H1 (cell line): ENCODE results near the gene ZMYND12. TPM values are rescaled to one million over a fixed set of nuclear protein-coding genes. Genes with fewer than 3 reads are reported as not detected.

Experiments
- CTCF ChIA-PET: fragments of 300-600 bp; sonication (Branson Sonifier 250); formaldehyde crosslinking; loops from one replicate; lab custom pipeline; 2021; ENCODE audit not compliant: partially characterized antibody; lab: Charles Lee
- POLR2A ChIA-PET: fragments of 300-600 bp; sonication (Branson Sonifier 250); formaldehyde crosslinking; loops from one replicate; lab custom pipeline; 2021; ENCODE audit warnings: inconsistent platforms; ENCODE audit not compliant: partially characterized antibody; lab: Charles Lee
- DNase-seq, 2 experiments: peaks; one replicate each; pipeline versions ENCODE4 v3.0.0 to v3.0.0-alpha.2; 2010 to 2022; ENCODE audit warnings: low spot score in 2 of 2, low read depth in 1 of 2, mixed read lengths in 1 of 2
- FAIRE-seq: peaks from 2 replicates; lab custom pipeline; 2011; peaks lifted over from hg19 to GRCh38; lab: Jason Lieb, UNC
- H2AFZ ChIP-seq: 2 replicates; pipeline ENCODE4 v1.8.1; 2012; ENCODE audit warnings: low read length, inconsistent platforms
- H2AK5ac ChIP-seq: 2 replicates; pipeline ENCODE4 v1.6.1; 2013; ENCODE audit warnings: low read depth, low read length
- H2BK120ac ChIP-seq: replicated peaks from 2 replicates; pipeline ENCODE3; 2013; ENCODE audit warnings: low read depth, low read length, inconsistent platforms
- H2BK12ac ChIP-seq: 2 replicates; pipeline ENCODE4 v1.6.1; 2013; ENCODE audit warnings: low read depth, low read length
- H2BK15ac ChIP-seq: 2 replicates; pipeline ENCODE4 v1.6.1; 2013; ENCODE audit warnings: low read length
- H2BK20ac ChIP-seq: 2 replicates; pipeline ENCODE4 v1.6.1; 2013; ENCODE audit warnings: low read length
- H2BK5ac ChIP-seq: 2 replicates; pipeline ENCODE4 v1.6.1; 2013; ENCODE audit warnings: low read depth, low read length
- H3K14ac ChIP-seq: 2 replicates; pipeline ENCODE4 v1.6.1; 2013; ENCODE audit warnings: inconsistent platforms; ENCODE audit not compliant: insufficient read length
- H3K18ac ChIP-seq: 2 replicates; pipeline ENCODE4 v1.6.1; 2013; ENCODE audit warnings: low read length; ENCODE audit errors: extremely low read depth
- H3K23ac ChIP-seq: 2 replicates; pipeline ENCODE4 v1.6.1; 2013; ENCODE audit warnings: inconsistent platforms; ENCODE audit not compliant: insufficient read length
- H3K23me2 ChIP-seq: 2 replicates; pipeline ENCODE4 v1.6.1; 2013; ENCODE audit warnings: low read depth, low read length
- H3K27ac ChIP-seq: 2 replicates; pipeline ENCODE4 v1.6.1; 2011; ENCODE audit warnings: low read depth, low read length, inconsistent platforms
- H3K27me3 ChIP-seq, 4 experiments: replicated peaks in 1 of 4; 1 replicate in 1 of 4; 2 replicates in 3 of 4; pipeline versions ENCODE4 v1.6.1 to v1.8.1; 2011 to 2013; ENCODE audit warnings: low read length in 3 of 4, mild to moderate bottlenecking in 3 of 4, inconsistent platforms in 2 of 4, mixed read lengths in 2 of 4, moderate library complexity in 1 of 4; ENCODE audit not compliant: control insufficient read depth in 3 of 4, insufficient read depth in 3 of 4; ENCODE audit errors: extremely low read depth in 1 of 4
- H3K36me3 ChIP-seq, 4 experiments: 2 replicates each; pipeline versions ENCODE4 v1.6.1 to v1.8.1; 2011 to 2013; ENCODE audit warnings: mild to moderate bottlenecking in 4 of 4, low read length in 3 of 4, moderate library complexity in 2 of 4, control low read depth in 1 of 4, inconsistent platforms in 1 of 4; ENCODE audit not compliant: insufficient read depth in 4 of 4, control insufficient read depth in 2 of 4
- H3K4ac ChIP-seq: replicated peaks from 2 replicates; pipeline ENCODE3; 2013; ENCODE audit warnings: low read length, low read depth, mixed read lengths, inconsistent platforms; ENCODE audit not compliant: insufficient read length
- H3K4me1 ChIP-seq, 4 experiments: replicated peaks in 1 of 4; 1 replicate in 1 of 4; 2 replicates in 3 of 4; pipeline versions ENCODE4 v1.6.1 to v1.8.1; 2011 to 2013; ENCODE audit warnings: low read length in 3 of 4, inconsistent platforms in 2 of 4, mixed read lengths in 1 of 4; ENCODE audit not compliant: insufficient read depth in 4 of 4, control insufficient read depth in 3 of 4
- H3K4me2 ChIP-seq, 2 experiments: 2 replicates each; pipeline versions ENCODE4 v1.6.1 to v1.8.1; 2011 to 2013; ENCODE audit warnings: low read depth in 2 of 2, low read length in 2 of 2, control low read depth in 1 of 2, inconsistent platforms in 1 of 2, mild to moderate bottlenecking in 1 of 2; ENCODE audit not compliant: insufficient read depth in 1 of 2
- H3K4me3 ChIP-seq, 4 experiments: fragments of 200-600, 300-600 bp in 1 of 4; sonication (generic), shearing (Covaris generic), sonication (Bioruptor Twin) in 1 of 4; 2 replicates each; pipeline versions ENCODE4 v1.5.1 to v1.8.1; 2011 to 2016; ENCODE audit warnings: low read length in 4 of 4, low read depth in 3 of 4, control low read depth in 2 of 4, inconsistent platforms in 2 of 4, mild to moderate bottlenecking in 2 of 4, mixed read lengths in 1 of 4, moderate library complexity in 1 of 4; ENCODE audit not compliant: insufficient read depth in 2 of 4; ENCODE audit errors: extremely low read depth in 1 of 4
- H3K56ac ChIP-seq: replicated peaks from 2 replicates; pipeline ENCODE3; 2013; ENCODE audit warnings: low read depth, mild to moderate bottlenecking, mixed read lengths, low read length, inconsistent platforms; ENCODE audit not compliant: insufficient read length
- H3K79me1 ChIP-seq: 2 replicates; pipeline ENCODE4 v1.6.1; 2013; ENCODE audit warnings: low read depth, low read length, control low read depth
- H3K79me2 ChIP-seq, 2 experiments: 2 replicates each; pipeline versions ENCODE4 v1.6.1 to v1.8.1; 2012 to 2013; ENCODE audit warnings: low read length in 2 of 2, mild to moderate bottlenecking in 2 of 2, inconsistent platforms in 1 of 2; ENCODE audit not compliant: insufficient read depth in 2 of 2, control insufficient read depth in 1 of 2
- H3K9ac ChIP-seq, 4 experiments: replicated peaks in 1 of 4; 1 replicate in 1 of 4; 2 replicates in 3 of 4; pipeline versions ENCODE4 v1.6.1 to v1.8.1; 2011 to 2013; ENCODE audit warnings: low read depth in 3 of 4, low read length in 3 of 4, control low read depth in 2 of 4, mild to moderate bottlenecking in 2 of 4, moderate library complexity in 2 of 4, inconsistent platforms in 1 of 4; ENCODE audit errors: extremely low read depth in 1 of 4
- H3K9me3 ChIP-seq, 2 experiments: 2 replicates each; pipeline versions ENCODE4 v1.6.1 to v1.8.1; 2012 to 2013; ENCODE audit warnings: mild to moderate bottlenecking in 2 of 2, moderate library complexity in 2 of 2, control low read depth in 1 of 2, inconsistent platforms in 1 of 2, low read depth in 1 of 2, low read length in 1 of 2, mixed read lengths in 1 of 2; ENCODE audit not compliant: insufficient read depth in 2 of 2
- H4K20me1 ChIP-seq, 2 experiments: replicated peaks in 1 of 2; 2 replicates each; pipeline versions ENCODE3 to v1.8.1; 2011 to 2013; ENCODE audit warnings: inconsistent platforms in 2 of 2, low read length in 2 of 2, mild to moderate bottlenecking in 1 of 2; ENCODE audit not compliant: insufficient read depth in 2 of 2, control insufficient read depth in 1 of 2
- H4K5ac ChIP-seq: 2 replicates; pipeline ENCODE4 v1.6.1; 2013; ENCODE audit warnings: low read length, low read depth, mixed read lengths, inconsistent platforms; ENCODE audit not compliant: insufficient read length
- H4K8ac ChIP-seq: 2 replicates; pipeline ENCODE4 v1.8.0; 2013; ENCODE audit warnings: mild to moderate bottlenecking, moderate library complexity, low read length, inconsistent platforms; ENCODE audit not compliant: insufficient read depth; ENCODE audit errors: extremely low read depth
- H4K91ac ChIP-seq: replicated peaks from 2 replicates; pipeline ENCODE3; 2013; ENCODE audit warnings: low read length, mixed read lengths, inconsistent platforms; ENCODE audit not compliant: insufficient read length
- CHD2 ChIP-seq: IDR thresholded peaks from 2 replicates; pipeline ENCODE4 v1.6.1; 2012; ENCODE audit warnings: low read length, improper control_type of control experiment
- CREB1 ChIP-seq: IDR thresholded peaks from 2 replicates; pipeline ENCODE4 v1.6.1; 2012; ENCODE audit warnings: inconsistent platforms
- E2F6 ChIP-seq: IDR thresholded peaks from 2 replicates; pipeline ENCODE4 v1.6.1; 2012; ENCODE audit warnings: inconsistent platforms
- EP300 ChIP-seq, 2 experiments: IDR thresholded peaks; 1 replicate in 1 of 2; 2 replicates in 1 of 2; pipeline ENCODE4 v1.6.1; 2011 to 2012; ENCODE audit warnings: low read depth in 2 of 2, low read length in 2 of 2, mild to moderate bottlenecking in 2 of 2, borderline replicate concordance in 1 of 2, inconsistent platforms in 1 of 2, moderate library complexity in 1 of 2
- JUN ChIP-seq: IDR thresholded peaks from 2 replicates; pipeline ENCODE4 v1.6.1; 2011; ENCODE audit warnings: low read depth, mild to moderate bottlenecking, improper control_type of control experiment, low read length
- KDM1A ChIP-seq: fragments of 200-600, 300-600 bp; sonication (generic); IDR thresholded peaks from 2 replicates; pipeline ENCODE4 v1.7.1; 2016; ENCODE audit warnings: mild to moderate bottlenecking, low read length, borderline replicate concordance
- MAFK ChIP-seq: IDR thresholded peaks from 2 replicates; pipeline ENCODE4 v1.6.1; 2012; ENCODE audit warnings: low read depth, mild to moderate bottlenecking, improper control_type of control experiment, low read length
- MAX ChIP-seq: IDR thresholded peaks from 2 replicates; pipeline ENCODE4 v1.6.1; 2012; ENCODE audit warnings: inconsistent platforms
- POLR2AphosphoS5 ChIP-seq: IDR thresholded peaks from 2 replicates; pipeline ENCODE4 v1.6.1; 2011; ENCODE audit warnings: low read depth, low read length
- WGBS, 2 experiments: shearing (Covaris generic) in 1 of 2; methylation state at CpG; one replicate each; pipeline versions ENCODE4 v1.1.6 to v1.1.7; 2013 to 2015; ENCODE audit warnings: low lambda C conversion rate in 2 of 2, mixed read lengths in 2 of 2, inconsistent platforms in 1 of 2, low coverage in 1 of 2, missing lambda C conversion rate in 1 of 2; ENCODE audit not compliant: insufficient replicate concordance in 2 of 2, insufficient coverage in 1 of 2, insufficient read length in 1 of 2; ENCODE audit errors: extremely low coverage in 1 of 2, missing lambda C conversion rate in 1 of 2; 5-methylcytosine and 5-hydroxymethylcytosine counted together
- polyA plus RNA-seq, 7 experiments: library from polyadenylated mRNA; depleted of rRNA in 3 of 7; stranded (reverse) in 5 of 7; unstranded in 2 of 7; fragments of >200 nt in 5 of 7; fragments of 200-250 nt in 2 of 7; gene quantifications; 1 replicate in 5 of 7; 2 replicates in 1 of 7; 4 replicates in 1 of 7; pipeline versions ENCODE4 v1.2.1 to v1.2.3, GENCODE V29; 2011 to 2013; ENCODE audit warnings: missing spikeins in 2 of 7, mixed read lengths in 2 of 7
- total RNA-seq: library from RNA; stranded (reverse); fragmentation: NEBNext Ultra II Directional; extraction: Animal tissue kit (Norgen Biotek cat#: 25700); gene quantifications from 2 replicates; pipeline ENCODE4 v1.2.1, GENCODE V29; 2021

ZMYND12 gene
- total and polyA plus RNA-seq, 2 of the 8 experiments (the other 6 are each of a cell fraction or from before 2014, with no cell fraction given): 0.62 TPM; not detected in 1

GRCh38 chr1:42461196-42461595 lies 5.4 kb upstream of the ZMYND12 start:
- CTCF ChIA-PET: no interaction called here

More at GRCh38 chr1:42461196-42461595, 5.4 kb upstream of the ZMYND12 start:
- no peak overlapping the region for H2BK15ac ChIP-seq
- H3K18ac ChIP-seq: no peak overlapping the region
- H3K56ac ChIP-seq: no peak overlapping the region
- peaks cover 14% of the 10 kb centered on the region for H3K23me2 ChIP-seq
- H2AFZ ChIP-seq: no peak overlapping the region
- no peak overlapping the region for H3K27ac ChIP-seq
- H3K9ac ChIP-seq: no peak overlapping the region
- POLR2A ChIA-PET: interaction anchor here (0.6 kb wide), 1 partner anchor 124 kb away, joined by 3 read pairs; no protein-coding TSS in a partner anchor
- DNase-seq: no peak
- H3K4ac ChIP-seq: no peak overlapping the region
- no peak overlapping the region for H3K23ac ChIP-seq
- H3K9me3 ChIP-seq: no peaks in the 10 kb centered on the region
- peaks cover 0 to 20% (median 4%) of the 10 kb centered on the region in 4 experiments; a peak in 2 of 8 replicates for H3K36me3 ChIP-seq
- H4K91ac ChIP-seq: no peak overlapping the region
- no peaks in the 10 kb centered on the region for H3K27me3 ChIP-seq
- no peak overlapping the region for H2BK120ac ChIP-seq
- H3K4me2 ChIP-seq: no peak overlapping the region
- H3K79me2 ChIP-seq: no peaks in the 10 kb centered on the region
- no peak overlapping the region for H4K5ac ChIP-seq
- no CpG with 5 or more reads among the region's 2 CpGs for WGBS, 2 experiments
- H3K4me3 ChIP-seq: no peak overlapping the region
- FAIRE-seq: no peak
- no peaks in the 10 kb centered on the region for H3K79me1 ChIP-seq
- H2BK12ac ChIP-seq: no peak overlapping the region
- H3K14ac ChIP-seq: no peak overlapping the region
- no peak overlapping the region for H2AK5ac ChIP-seq
- TF ChIP-seq EP300 (IDR thresholded peaks at IDR 0.05; ENCODE audit: borderline replicate concordance in 1 of 2, low read depth in 2 of 2, low read length in 2 of 2) (no peak), CREB1 (no peak), KDM1A (no peak), CHD2 (no peak), POLR2AphosphoS5 (no peak), MAFK (no peak), JUN (no peak), MAX (no peak), E2F6 (no peak)
- TF ChIP-seq, all 59 proteins: peak for 0
- no peak overlapping the region for H2BK5ac ChIP-seq
- H4K20me1 ChIP-seq: no peaks in the 10 kb centered on the region
- peaks cover 0 to 8% (median 2%) of the 10 kb centered on the region in 4 experiments; a peak in 3 of 7 replicates for H3K4me1 ChIP-seq
- no peak overlapping the region for H2BK20ac ChIP-seq
- H4K8ac ChIP-seq: no peak overlapping the region
